ENCODE data around the gene MED22. TPM values are rescaled to one million over a fixed set of nuclear protein-coding genes. Genes with fewer than 3 reads are reported as not detected.

The MED22 gene
- total RNA-seq: 18.7 and 25.5 TPM in 2 replicates

GRCh38 chr9:133347985-133348717, at the start of gene MED22, which contains the start of gene RPL7A:
TSS of gene MED22 (minus strand) at chr9:133348131. CDS start at chr9:133346662, 1,469 bp downstream.
TSS of gene RPL7A (plus strand) at chr9:133348218. CDS start at chr9:133348244, 26 bp downstream.

DNA sequence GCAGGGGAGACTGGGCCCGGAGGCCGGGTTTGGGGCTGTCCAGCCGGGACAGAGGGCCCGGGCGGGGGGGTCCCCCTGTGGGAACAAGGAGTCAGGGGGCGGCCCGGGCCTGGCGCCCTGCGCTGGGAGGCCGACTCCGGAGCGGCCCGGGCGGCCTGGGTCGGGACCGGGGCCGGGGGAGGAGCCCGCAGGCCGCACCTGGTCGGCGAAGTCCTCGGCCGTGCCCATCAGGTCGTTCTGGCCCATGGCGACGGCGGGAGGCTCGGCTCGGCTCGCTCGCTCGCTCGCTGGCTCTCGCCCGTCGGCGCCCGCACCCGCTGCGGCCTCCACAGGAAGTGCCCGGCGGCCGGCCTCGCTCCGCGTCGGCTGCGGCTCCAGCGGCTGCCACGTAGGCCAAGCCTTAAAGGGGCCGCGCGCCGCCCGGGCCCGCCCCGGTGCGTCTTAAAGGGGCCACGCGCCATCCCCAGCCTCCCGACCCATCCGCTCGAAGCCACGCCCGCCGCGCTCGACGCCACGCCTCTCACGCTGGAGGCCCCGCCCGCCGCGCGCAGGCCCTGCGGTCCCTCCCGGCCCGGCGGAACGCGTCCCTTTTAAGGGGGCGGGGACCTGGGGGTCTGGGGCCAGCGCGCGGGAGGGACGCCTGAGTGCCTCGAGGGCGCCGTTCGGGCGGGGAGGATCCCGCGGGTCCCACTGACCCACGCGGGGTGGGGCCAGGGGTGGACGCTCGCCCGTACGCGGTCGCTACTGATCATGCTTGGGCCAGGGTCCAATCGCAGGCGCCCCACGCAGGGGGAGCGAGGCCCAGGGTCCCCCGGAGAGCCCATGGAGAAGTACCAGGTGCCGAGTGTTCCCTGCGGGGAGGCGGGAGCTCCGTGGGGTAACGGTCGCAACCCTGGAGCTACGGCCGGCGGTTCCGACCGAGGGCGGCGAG, 28.1 kb upstream of the MED22 start, which contains the start of the genes STKLD1 and SURF4:
Gene STKLD1, plus strand, starts transcription at position 643 of the 931 bp plus-strand sequence. Its CDS starts 108 bp downstream, at position 751.
Gene SURF4, minus strand, starts transcription at position 337 of the 931 bp plus-strand sequence. Its CDS starts 91 bp downstream, at position 246.

GRCh38 chr9:133356391-133357091, 8.6 kb upstream of the MED22 start, which contains the start of the genes SURF1 and SURF2:
TSS of gene SURF1 (minus strand) at chr9:133356487. CDS start at chr9:133356453, 34 bp downstream.
TSS of gene SURF2 (plus strand) at chr9:133356550. CDS start at chr9:133356593, 43 bp downstream.

GRCh38 chr9:133335924-133336811, 11.8 kb downstream of the MED22 start, which contains the start of gene SURF6:
TSS of gene SURF6 (minus strand) at chr9:133336188. CDS start at chr9:133336132, 56 bp downstream.

Other genes with a start within 250 kb of the MED22 start
- 21.4 and 36.1 TPM in 2 replicates for gene RALGDS, start 226.9 kb downstream of the MED22 start, total RNA-seq
- gene GBGT1, start 184.2 kb downstream of the MED22 start, total RNA-seq: 3.8 and 5.7 TPM in 2 replicates
- not detected in 2 replicates for gene OBP2B, start 138.9 kb downstream of the MED22 start, total RNA-seq
- not detected in 2 replicates for gene ABO, start 72.9 kb downstream of the MED22 start, total RNA-seq
- gene SURF6, start 11.9 kb downstream of the MED22 start, total RNA-seq: 9.2 and 12.0 TPM in 2 replicates
- 1,310 and 1,378 TPM in 2 replicates for gene RPL7A, start 87 bp upstream of the MED22 start, total RNA-seq
- gene SURF1, start 8.4 kb upstream of the MED22 start, total RNA-seq: 21.1 and 21.4 TPM in 2 replicates
- 9.6 and 11.1 TPM in 2 replicates for gene SURF2, start 8.4 kb upstream of the MED22 start, total RNA-seq
- gene SURF4, start 27.9 kb upstream of the MED22 start, total RNA-seq: 465 and 567 TPM in 2 replicates
- 0.20 and 0.33 TPM in 2 replicates for gene STKLD1, start 28.2 kb upstream of the MED22 start, total RNA-seq
- 14.6 and 17.3 TPM in 2 replicates for gene REXO4, start 69.9 kb upstream of the MED22 start, total RNA-seq
- gene ADAMTS13, start 74.2 kb upstream of the MED22 start, total RNA-seq: 4.1 and 6.1 TPM in 2 replicates
- gene CACFD1, start 111.8 kb upstream of the MED22 start, total RNA-seq: 10.9 and 13.7 TPM in 2 replicates
- 12.5 and 19.7 TPM in 2 replicates for gene SLC2A6, start 131.0 kb upstream of the MED22 start, total RNA-seq
- gene MYMK, start 176.8 kb upstream of the MED22 start, total RNA-seq: not detected in 2 replicates
- gene ADAMTSL2, start 186.6 kb upstream of the MED22 start, total RNA-seq: 2.0 and 10.6 TPM in 2 replicates

Measured in smooth muscle cell of the pulmonary artery (primary cell).